SK-N-SH (cell line): ENCODE measurements around the gene NCLN. TPM values are rescaled to one million over a fixed set of nuclear protein-coding genes. Genes with fewer than 3 reads are reported as not detected.

Experiments used
- CTCF ChIA-PET: fragments of 300-600, 350-600 bp; formaldehyde crosslinking; extraction: SDS; loops from one replicate; lab custom pipeline; 2021; lab: Yijun Ruan, JAX
- POLR2A ChIA-PET: fragments of 350-600 bp; sonication (Branson Sonifier 250); formaldehyde crosslinking; extraction: SDS; loops from one replicate; lab custom pipeline; 2020; ENCODE audit warnings: antibody characterized with exemption, inconsistent platforms; lab: Yijun Ruan, JAX
- DNase-seq: peaks from one replicate; pipeline ENCODE4 v3.0.0; 2012
- H2AFZ ChIP-seq: fragments of 200-600 bp; sonication (generic); 2 replicates; pipeline ENCODE4 v1.8.1; 2016; ENCODE audit warnings: antibody characterized with exemption, mild to moderate bottlenecking, low read depth
- H3F3A ChIP-seq: fragments of 200-600 bp; sonication (generic); replicated peaks from 2 replicates; pipeline ENCODE3; 2016; ENCODE audit warnings: antibody characterized with exemption, mild to moderate bottlenecking; ENCODE audit not compliant: insufficient read depth
- H3K27ac ChIP-seq, 2 experiments: fragments of 200-500 bp in 1 of 2; fragments of 200-600 bp in 1 of 2; sonication (Bioruptor generic) in 1 of 2; sonication (generic), shearing (Covaris generic) in 1 of 2; 2 replicates each; pipeline versions ENCODE4 v1.5.1 to v1.6.1; 2014 to 2016; ENCODE audit warnings: low read depth in 2 of 2, inconsistent platforms in 1 of 2, low read length in 1 of 2, mild to moderate bottlenecking in 1 of 2, mixed read lengths in 1 of 2
- H3K27me3 ChIP-seq: fragments of 200-600 bp; sonication (generic), shearing (Covaris generic); 2 replicates; pipeline ENCODE4 v1.6.1; 2016; ENCODE audit warnings: mixed run types; ENCODE audit not compliant: insufficient read depth
- H3K36me3 ChIP-seq, 2 experiments: fragments of 200-500 bp in 1 of 2; fragments of 200-600 bp in 1 of 2; sonication (Bioruptor generic) in 1 of 2; sonication (generic) in 1 of 2; replicated peaks in 1 of 2; 2 replicates each; pipeline versions ENCODE3 to v1.5.1; 2014 to 2016; ENCODE audit warnings: low read length in 1 of 2, mild to moderate bottlenecking in 1 of 2; ENCODE audit not compliant: insufficient read depth in 2 of 2, control insufficient read depth in 1 of 2
- H3K4me1 ChIP-seq, 2 experiments: fragments of 200-500 bp in 1 of 2; fragments of 200-600 bp in 1 of 2; sonication (Bioruptor generic) in 1 of 2; sonication (generic), shearing (Covaris generic) in 1 of 2; 2 replicates each; pipeline versions ENCODE4 v1.5.1 to v1.6.1; 2014 to 2016; ENCODE audit warnings: low read depth in 1 of 2, low read length in 1 of 2, mixed run types in 1 of 2; ENCODE audit not compliant: insufficient read depth in 2 of 2, control insufficient read depth in 1 of 2
- H3K4me2 ChIP-seq: fragments of 200-600 bp; sonication (generic), shearing (Covaris generic); 2 replicates; pipeline ENCODE4 v1.6.1; 2017; ENCODE audit warnings: mixed run types
- H3K4me3 ChIP-seq, 2 experiments: fragments of 200-500 bp in 1 of 2; fragments of 200-600 bp in 1 of 2; sonication (Bioruptor generic) in 1 of 2; sonication (generic), shearing (Covaris generic) in 1 of 2; 2 replicates each; pipeline versions ENCODE4 v1.5.1 to v1.8.1; 2014 to 2016; ENCODE audit warnings: low read depth in 2 of 2, inconsistent platforms in 1 of 2, low read length in 1 of 2, mild to moderate bottlenecking in 1 of 2, mixed read lengths in 1 of 2, moderate library complexity in 1 of 2
- H3K79me2 ChIP-seq: fragments of 200-600 bp; sonication (generic); 2 replicates; pipeline ENCODE4 v1.8.1; 2017; ENCODE audit warnings: mild to moderate bottlenecking; ENCODE audit not compliant: insufficient read depth
- H3K9ac ChIP-seq: fragments of 200-600 bp; sonication (generic); 2 replicates; pipeline ENCODE4 v1.6.1; 2017; ENCODE audit warnings: mixed run types
- H3K9me2 ChIP-seq: fragments of 200-600 bp; sonication (generic); 2 replicates; pipeline ENCODE4 v1.6.1; 2017; ENCODE audit warnings: mixed run types
- H3K9me3 ChIP-seq: fragments of 200-600 bp; sonication (generic); 2 replicates; pipeline ENCODE4 v1.6.1; 2017; ENCODE audit warnings: mixed run types, mild to moderate bottlenecking, moderate library complexity
- H4K20me1 ChIP-seq: fragments of 200-600 bp; sonication (generic); 2 replicates; pipeline ENCODE4 v1.6.1; 2017; ENCODE audit warnings: mild to moderate bottlenecking, mixed run types; ENCODE audit not compliant: insufficient read depth
- ELF1 ChIP-seq: IDR thresholded peaks from 2 replicates; pipeline ENCODE4 v1.4.0; 2012
- EZH2phosphoT487 ChIP-seq: fragments of 200-600 bp; sonication (generic); IDR thresholded peaks from 2 replicates; pipeline ENCODE4 v1.6.1; 2017; ENCODE audit warnings: low read depth, mixed run types, mild to moderate bottlenecking, antibody characterized with exemption, moderate library complexity, borderline replicate concordance
- FOSL2 ChIP-seq: IDR thresholded peaks from 2 replicates; pipeline ENCODE4 v1.4.0; 2012; ENCODE audit warnings: low read depth, mild to moderate bottlenecking, moderate library complexity, borderline replicate concordance
- GATA2 ChIP-seq: sonication (generic); formaldehyde crosslinking; IDR thresholded peaks from 2 replicates; pipeline ENCODE4 v1.5.0; 2020; ENCODE audit warnings: mild to moderate bottlenecking, missing genetic modification reagents
- MAX ChIP-seq: IDR thresholded peaks from 2 replicates; pipeline ENCODE4 v1.4.0; 2012; ENCODE audit warnings: low read depth
- MXI1 ChIP-seq: IDR thresholded peaks from 2 replicates; pipeline ENCODE4 v1.6.1; 2012; ENCODE audit warnings: mild to moderate bottlenecking, low read depth, low read length, improper control_type of control experiment
- NFIC ChIP-seq: IDR thresholded peaks from 2 replicates; pipeline ENCODE4 v1.4.0; 2012; ENCODE audit warnings: borderline replicate concordance
- NRF1 ChIP-seq: IDR thresholded peaks from 2 replicates; pipeline ENCODE4 v1.6.1; 2012; ENCODE audit warnings: low read depth, mild to moderate bottlenecking, low read length
- RAD21 ChIP-seq: IDR thresholded peaks from 2 replicates; pipeline ENCODE4 v1.6.1; 2012; ENCODE audit warnings: mild to moderate bottlenecking, low read length
- RCOR1 ChIP-seq: fragments of 150-350 bp; IDR thresholded peaks from 2 replicates; pipeline ENCODE4 v1.6.1; 2017; ENCODE audit warnings: antibody characterized with exemption, low read length
- RFX5 ChIP-seq: IDR thresholded peaks from 2 replicates; pipeline ENCODE4 v1.6.1; 2012; ENCODE audit warnings: mild to moderate bottlenecking, improper control_type of control experiment, low read length
- RXRA ChIP-seq: IDR thresholded peaks from 2 replicates; pipeline ENCODE4 v1.4.0; 2012; ENCODE audit warnings: low read depth, mild to moderate bottlenecking, borderline replicate concordance
- TAF1 ChIP-seq: IDR thresholded peaks from 2 replicates; pipeline ENCODE4 v1.6.1; 2012; ENCODE audit warnings: low read depth, mild to moderate bottlenecking, low read length, moderate library complexity, borderline replicate concordance
- TCF12 ChIP-seq: IDR thresholded peaks from 2 replicates; pipeline ENCODE4 v1.4.0; 2012
- USF1 ChIP-seq: IDR thresholded peaks from 2 replicates; pipeline ENCODE4 v1.4.0; 2012; ENCODE audit warnings: low read depth, borderline replicate concordance
- YY1 ChIP-seq: IDR thresholded peaks from 2 replicates; pipeline ENCODE4 v1.4.0; 2012; ENCODE audit warnings: low read depth, mild to moderate bottlenecking
- WGBS: methylation state at CpG from one replicate; pipeline ENCODE4 v1.1.6; 2017; ENCODE audit warnings: low lambda C conversion rate; 5-methylcytosine and 5-hydroxymethylcytosine counted together
- polyA plus RNA-seq, 3 experiments: library from polyadenylated mRNA; depleted of rRNA; stranded (reverse); fragments of >200 nt; gene quantifications; 2 replicates each; pipeline ENCODE4 v1.2.3, GENCODE V29; 2012
- TF ChIP-seq, protein P1 (sequence below): IDR thresholded peaks from 2 replicates; pipeline ENCODE4 v1.6.1; 2012; ENCODE audit warnings: mild to moderate bottlenecking, low read depth, low read length, moderate library complexity
- TF ChIP-seq, protein P2 (sequence below): fragments of 150-350 bp; IDR thresholded peaks from 2 replicates; pipeline ENCODE4 v1.6.1; 2017; ENCODE audit warnings: antibody characterized with exemption, low read length, low read depth, borderline replicate concordance
- TF ChIP-seq, protein P3 (sequence below): IDR thresholded peaks from 2 replicates; pipeline ENCODE4; 2012

NCLN gene
- polyA plus RNA-seq, 1 of the 3 experiments (the other 2 are of a cell fraction) = 69.0 TPM

GRCh38 chr19:3159565-3159964 lies 26.2 kb upstream of the NCLN start (continued):
- no peak for TF ChIP-seq EZH2phosphoT487
- TF ChIP-seq NFIC = no peak
- no peak for TF ChIP-seq RCOR1
- TF ChIP-seq RXRA = no peak
- TF ChIP-seq RFX5 = no peak
- no peak for TF ChIP-seq MXI1

- no peaks in the 10 kb centered on the region; a peak in 1 of 4 replicates for H3K4me1 ChIP-seq
- CTCF ChIA-PET = interaction anchor here (1.0 to 4.2 kb wide), 9 partner anchors 14 to 273 kb away, joined by 3 to 27 read pairs (median 5); no protein-coding TSS in a partner anchor
- H4K20me1 ChIP-seq = no peaks in the 10 kb centered on the region
- WGBS = 50% methylated on average over 3 of the region's 3 CpGs
- H3K4me2 ChIP-seq = no peak overlapping the region
- POLR2A ChIA-PET = no interaction called here
- DNase-seq = no peak
- H3F3A ChIP-seq = peaks cover 4% of the 10 kb centered on the region
- no peak overlapping the region for H3K27ac ChIP-seq
- no peaks in the 10 kb centered on the region for H3K9me2 ChIP-seq
- H3K79me2 ChIP-seq = no peaks in the 10 kb centered on the region
- TF ChIP-seq RAD21 (no peak), YY1 (no peak), MAX (no peak), RXRA (no peak), ELF1 (no peak), NFIC (no peak), FOSL2 (no peak), USF1 (no peak), RCOR1 (no peak), TCF12 (no peak), GATA2 (no peak), TAF1 (no peak), NRF1 (no peak)
- TF ChIP-seq, protein P1, sequence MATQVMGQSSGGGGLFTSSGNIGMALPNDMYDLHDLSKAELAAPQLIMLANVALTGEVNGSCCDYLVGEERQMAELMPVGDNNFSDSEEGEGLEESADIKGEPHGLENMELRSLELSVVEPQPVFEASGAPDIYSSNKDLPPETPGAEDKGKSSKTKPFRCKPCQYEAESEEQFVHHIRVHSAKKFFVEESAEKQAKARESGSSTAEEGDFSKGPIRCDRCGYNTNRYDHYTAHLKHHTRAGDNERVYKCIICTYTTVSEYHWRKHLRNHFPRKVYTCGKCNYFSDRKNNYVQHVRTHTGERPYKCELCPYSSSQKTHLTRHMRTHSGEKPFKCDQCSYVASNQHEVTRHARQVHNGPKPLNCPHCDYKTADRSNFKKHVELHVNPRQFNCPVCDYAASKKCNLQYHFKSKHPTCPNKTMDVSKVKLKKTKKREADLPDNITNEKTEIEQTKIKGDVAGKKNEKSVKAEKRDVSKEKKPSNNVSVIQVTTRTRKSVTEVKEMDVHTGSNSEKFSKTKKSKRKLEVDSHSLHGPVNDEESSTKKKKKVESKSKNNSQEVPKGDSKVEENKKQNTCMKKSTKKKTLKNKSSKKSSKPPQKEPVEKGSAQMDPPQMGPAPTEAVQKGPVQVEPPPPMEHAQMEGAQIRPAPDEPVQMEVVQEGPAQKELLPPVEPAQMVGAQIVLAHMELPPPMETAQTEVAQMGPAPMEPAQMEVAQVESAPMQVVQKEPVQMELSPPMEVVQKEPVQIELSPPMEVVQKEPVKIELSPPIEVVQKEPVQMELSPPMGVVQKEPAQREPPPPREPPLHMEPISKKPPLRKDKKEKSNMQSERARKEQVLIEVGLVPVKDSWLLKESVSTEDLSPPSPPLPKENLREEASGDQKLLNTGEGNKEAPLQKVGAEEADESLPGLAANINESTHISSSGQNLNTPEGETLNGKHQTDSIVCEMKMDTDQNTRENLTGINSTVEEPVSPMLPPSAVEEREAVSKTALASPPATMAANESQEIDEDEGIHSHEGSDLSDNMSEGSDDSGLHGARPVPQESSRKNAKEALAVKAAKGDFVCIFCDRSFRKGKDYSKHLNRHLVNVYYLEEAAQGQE = no peak
- TF ChIP-seq, protein P2, sequence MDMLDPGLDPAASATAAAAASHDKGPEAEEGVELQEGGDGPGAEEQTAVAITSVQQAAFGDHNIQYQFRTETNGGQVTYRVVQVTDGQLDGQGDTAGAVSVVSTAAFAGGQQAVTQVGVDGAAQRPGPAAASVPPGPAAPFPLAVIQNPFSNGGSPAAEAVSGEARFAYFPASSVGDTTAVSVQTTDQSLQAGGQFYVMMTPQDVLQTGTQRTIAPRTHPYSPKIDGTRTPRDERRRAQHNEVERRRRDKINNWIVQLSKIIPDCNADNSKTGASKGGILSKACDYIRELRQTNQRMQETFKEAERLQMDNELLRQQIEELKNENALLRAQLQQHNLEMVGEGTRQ = no peak
- TF ChIP-seq, protein P3, sequence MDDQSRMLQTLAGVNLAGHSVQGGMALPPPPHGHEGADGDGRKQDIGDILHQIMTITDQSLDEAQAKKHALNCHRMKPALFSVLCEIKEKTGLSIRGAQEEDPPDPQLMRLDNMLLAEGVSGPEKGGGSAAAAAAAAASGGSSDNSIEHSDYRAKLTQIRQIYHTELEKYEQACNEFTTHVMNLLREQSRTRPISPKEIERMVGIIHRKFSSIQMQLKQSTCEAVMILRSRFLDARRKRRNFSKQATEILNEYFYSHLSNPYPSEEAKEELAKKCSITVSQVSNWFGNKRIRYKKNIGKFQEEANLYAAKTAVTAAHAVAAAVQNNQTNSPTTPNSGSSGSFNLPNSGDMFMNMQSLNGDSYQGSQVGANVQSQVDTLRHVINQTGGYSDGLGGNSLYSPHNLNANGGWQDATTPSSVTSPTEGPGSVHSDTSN = no peak
- H3K4me3 ChIP-seq = no peak overlapping the region
- no peaks in the 10 kb centered on the region for H3K9me3 ChIP-seq
- H3K9ac ChIP-seq = no peak overlapping the region
- no peak overlapping the region for H2AFZ ChIP-seq
- H3K27me3 ChIP-seq = no peaks in the 10 kb centered on the region
- no peaks in the 10 kb centered on the region for H3K36me3 ChIP-seq
Observed at GRCh38 chr19:3160219-3160618, 25.5 kb upstream of the NCLN start.
